Upper lobe of left lung (tissue), 4 donors: ENCODE data around the gene TJP2.

Source experiments
- EP300 ChIP-seq, 4 donors: sonication (generic); formaldehyde crosslinking; IDR thresholded peaks; one replicate each; pipeline ENCODE4 v1.5.1; 2017; ENCODE audit warnings: antibody characterized with exemption in 4 of 4, control low read depth in 2 of 4
- POLR2A ChIP-seq, 4 donors: fragments of 450-650 bp; IDR thresholded peaks; one replicate each; pipeline ENCODE4 v1.5.1; 2016 to 2017; ENCODE audit warnings: antibody characterized with exemption in 4 of 4, mild to moderate bottlenecking in 2 of 4
- POLR2AphosphoS5 ChIP-seq, 2 donors: sonication (generic); formaldehyde crosslinking; IDR thresholded peaks; one replicate each; pipeline ENCODE4 v1.5.1; 2017; ENCODE audit warnings: antibody characterized with exemption in 2 of 2
- TF ChIP-seq, protein P1 (sequence below), 6 experiments: fragments of 450-650 bp in 4 of 6; fragments of 200-600 bp in 2 of 6; sonication (generic) in 2 of 6; IDR thresholded peaks; one replicate each; pipeline ENCODE4 v1.5.1; 2016 to 2019; ENCODE audit warnings: antibody characterized with exemption in 6 of 6

DNA sequence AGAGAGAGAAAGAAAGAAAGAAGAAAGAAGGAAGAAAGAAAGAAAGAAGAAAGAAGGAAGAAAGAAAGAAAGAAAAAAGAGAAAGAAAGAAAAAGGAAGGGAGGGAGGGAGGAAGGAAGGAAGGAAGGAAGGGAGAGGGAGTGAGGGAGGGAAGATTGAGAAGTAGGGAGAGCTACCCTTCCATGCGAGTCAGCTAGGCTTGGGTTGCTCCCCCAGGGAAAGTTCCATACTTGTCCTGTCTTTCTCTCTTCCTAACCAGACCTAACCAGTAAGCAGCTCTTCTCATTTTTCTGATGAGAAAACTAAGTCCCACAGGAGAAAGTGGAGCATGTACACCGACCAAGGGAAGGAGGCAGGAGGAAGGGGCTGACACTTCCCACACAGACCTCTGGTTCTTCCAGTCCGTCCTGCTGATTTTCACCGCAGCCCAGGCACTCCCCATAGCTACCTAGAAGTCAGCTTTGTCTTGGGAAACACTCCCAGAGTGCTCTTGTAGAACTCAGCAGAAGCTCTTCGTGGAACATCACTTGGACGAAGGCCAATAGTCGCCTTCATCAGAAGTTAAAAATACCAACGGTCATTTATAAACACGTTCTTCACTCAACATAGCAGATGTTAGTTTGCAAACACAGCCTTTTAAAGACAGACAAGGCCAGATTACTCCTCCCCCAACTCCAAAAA lies 121.9 kb downstream of the TJP2 start:
- TF ChIP-seq, protein P1, sequence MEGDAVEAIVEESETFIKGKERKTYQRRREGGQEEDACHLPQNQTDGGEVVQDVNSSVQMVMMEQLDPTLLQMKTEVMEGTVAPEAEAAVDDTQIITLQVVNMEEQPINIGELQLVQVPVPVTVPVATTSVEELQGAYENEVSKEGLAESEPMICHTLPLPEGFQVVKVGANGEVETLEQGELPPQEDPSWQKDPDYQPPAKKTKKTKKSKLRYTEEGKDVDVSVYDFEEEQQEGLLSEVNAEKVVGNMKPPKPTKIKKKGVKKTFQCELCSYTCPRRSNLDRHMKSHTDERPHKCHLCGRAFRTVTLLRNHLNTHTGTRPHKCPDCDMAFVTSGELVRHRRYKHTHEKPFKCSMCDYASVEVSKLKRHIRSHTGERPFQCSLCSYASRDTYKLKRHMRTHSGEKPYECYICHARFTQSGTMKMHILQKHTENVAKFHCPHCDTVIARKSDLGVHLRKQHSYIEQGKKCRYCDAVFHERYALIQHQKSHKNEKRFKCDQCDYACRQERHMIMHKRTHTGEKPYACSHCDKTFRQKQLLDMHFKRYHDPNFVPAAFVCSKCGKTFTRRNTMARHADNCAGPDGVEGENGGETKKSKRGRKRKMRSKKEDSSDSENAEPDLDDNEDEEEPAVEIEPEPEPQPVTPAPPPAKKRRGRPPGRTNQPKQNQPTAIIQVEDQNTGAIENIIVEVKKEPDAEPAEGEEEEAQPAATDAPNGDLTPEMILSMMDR (IDR thresholded peaks at IDR 0.05), result no peak
- TF ChIP-seq POLR2AphosphoS5 (IDR thresholded peaks at IDR 0.05) (no peak), POLR2A (IDR thresholded peaks at IDR 0.05) (no peak), EP300 (IDR thresholded peaks at IDR 0.05) (no peak)
